DMS53 treated with DMSO at 0.1 percent for 48 hours (cell line): ENCODE results near the gene GAB2.
"Not testable (repeated sequence)": the region's sequence is repeated elsewhere in the genome, so short reads cannot be mapped to it uniquely, and the experiment has no call there.

Source experiments
- DNase-seq: peaks from one replicate; lab custom pipeline; 2025; ENCODE audit not compliant: unreplicated experiment; lab: John Stamatoyannopoulos, UW

The GAB2 gene

DNA sequence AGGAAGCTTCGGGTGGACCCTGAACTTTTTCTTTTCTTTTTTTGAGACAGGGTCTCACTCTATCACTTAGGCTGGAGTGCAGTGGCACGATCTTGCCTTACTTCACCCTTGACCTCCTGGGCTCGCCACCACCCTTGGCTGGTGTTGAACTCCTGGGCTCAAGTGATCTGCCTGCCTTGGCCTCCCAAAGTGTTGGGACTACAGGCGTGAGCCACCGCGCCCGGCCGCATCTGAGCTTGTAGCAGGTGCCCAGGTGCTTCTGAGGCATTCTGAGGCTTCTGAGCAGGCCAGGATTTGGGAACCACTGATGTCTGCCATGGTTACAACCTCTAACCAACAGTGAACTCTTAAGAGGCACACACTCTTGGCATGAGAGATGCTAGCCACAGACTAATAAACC is 223.8 kb downstream of the GAB2 start:
- no peak for DNase-seq

DNA sequence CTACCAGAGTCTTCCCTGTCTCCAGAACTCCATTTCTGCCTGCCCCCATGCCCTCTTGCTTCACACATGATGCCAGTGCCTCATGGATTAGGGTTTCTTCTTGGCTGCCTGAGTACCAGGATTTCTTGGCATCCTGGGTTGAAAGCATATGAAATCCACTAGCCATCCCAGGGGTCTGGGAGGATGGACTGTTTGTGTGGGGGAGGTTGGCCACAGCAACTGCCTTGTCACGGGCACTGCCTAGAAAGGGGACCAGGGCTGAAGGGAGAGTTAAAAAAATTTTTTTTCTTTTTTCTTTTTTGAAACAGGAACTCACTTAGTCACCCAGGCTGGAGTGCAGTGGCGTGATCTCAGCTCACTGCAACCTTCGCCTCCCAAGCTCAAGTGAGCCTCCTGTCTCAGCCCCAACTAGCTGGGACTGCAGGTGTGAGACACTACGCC is 224.7 kb downstream of the GAB2 start:
- DNase-seq, result no peak

DNA sequence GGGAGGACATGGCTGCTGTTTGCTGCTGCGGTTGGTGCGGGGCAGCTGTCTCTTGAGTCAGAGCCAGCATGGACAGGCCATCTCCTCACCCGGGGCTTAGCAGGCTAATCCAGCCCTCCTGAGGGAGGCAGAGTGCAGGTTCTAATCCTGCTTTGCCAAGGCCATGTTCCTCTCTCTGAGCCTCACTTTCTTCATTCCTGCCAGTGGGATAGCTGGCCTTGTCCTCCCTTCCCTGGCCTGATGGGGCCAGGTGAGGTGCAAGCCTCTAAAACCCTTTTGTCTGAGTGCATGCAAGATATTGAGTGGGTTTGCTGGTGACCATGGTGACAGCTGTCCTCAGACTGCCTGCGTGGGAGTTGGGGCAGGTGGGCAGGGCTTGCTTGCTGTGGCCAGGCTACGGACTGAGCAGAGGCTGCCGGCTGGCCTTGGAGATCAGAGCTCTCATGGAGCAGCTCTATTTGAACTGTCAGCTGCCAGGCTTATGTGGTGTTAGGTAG is 225.3 kb downstream of the GAB2 start:
- no peak for DNase-seq

DNA sequence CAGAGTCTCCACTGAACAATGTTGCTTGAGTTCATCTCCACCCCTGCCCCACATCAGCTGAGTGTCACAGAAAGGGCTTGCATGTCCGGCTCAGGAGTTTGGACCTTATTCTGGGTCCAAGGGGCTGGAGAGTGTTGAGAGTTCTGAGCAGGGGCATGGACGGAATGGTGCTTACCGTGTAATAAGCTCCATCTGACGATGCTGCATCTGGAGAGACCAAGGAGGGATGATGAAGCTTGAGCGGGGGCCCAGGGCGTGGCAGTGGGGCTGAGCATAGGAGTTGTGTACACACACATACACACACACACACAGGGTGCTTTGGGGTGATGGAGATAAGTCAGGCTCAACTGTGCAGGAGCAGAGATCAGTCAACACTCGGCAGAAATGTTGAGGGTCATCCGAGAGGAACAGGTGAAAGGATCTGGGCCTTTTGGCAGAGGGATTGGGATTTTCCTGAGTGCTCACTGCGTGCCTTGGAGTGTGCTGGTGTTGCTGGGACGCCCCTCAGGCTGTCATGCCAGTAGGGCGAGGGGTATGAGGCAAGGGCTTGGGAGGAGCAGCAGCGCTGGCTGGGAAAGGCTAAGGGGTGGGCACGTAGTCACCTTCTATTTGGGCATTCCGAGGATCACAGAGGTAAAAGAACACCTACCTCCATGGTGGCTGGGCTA is 226.6 kb downstream of the GAB2 start:
- DNase-seq, result no peak

DNA sequence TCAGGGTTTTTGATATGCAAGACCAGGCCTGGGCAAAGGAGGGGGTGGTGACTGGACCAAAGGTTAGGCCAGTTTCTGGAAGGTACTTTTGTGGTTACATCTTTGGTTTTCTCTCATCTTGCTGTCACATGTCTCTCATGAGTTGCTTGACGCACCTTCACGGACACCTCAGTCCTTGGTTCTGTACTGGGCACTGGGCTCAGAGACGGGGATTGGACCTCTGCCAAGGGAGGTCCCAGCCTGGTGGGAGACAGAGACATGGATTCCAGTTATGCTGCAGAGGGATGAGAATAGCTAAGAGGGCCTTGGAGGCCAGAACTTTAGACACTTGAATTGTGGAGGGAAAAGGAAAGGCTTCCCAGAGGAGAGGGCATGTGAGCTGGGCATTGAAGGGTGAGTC is 227.2 kb downstream of the GAB2 start:
- DNase-seq, result no peak

DNA sequence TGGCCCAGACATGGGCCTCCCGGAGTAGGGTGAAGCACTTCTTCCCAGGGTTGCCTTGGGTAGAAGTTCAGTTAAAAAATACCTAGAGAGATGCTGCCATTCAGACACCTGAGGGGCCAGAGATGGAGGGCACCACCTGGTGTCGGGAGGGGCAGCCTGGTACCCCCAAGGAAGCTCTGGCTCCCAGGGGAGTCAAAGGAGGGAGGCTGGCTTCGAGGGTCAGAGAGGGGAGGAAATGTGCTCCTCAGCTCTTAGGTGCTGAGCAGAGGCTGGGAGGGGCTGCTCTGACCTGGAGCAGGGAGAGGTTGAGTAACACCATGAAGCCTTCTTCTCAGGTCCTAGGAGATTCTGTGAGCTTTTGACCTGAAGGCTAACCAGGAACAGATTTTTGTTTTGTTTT is 227.8 kb downstream of the GAB2 start:
- DNase-seq, result no peak

DNA sequence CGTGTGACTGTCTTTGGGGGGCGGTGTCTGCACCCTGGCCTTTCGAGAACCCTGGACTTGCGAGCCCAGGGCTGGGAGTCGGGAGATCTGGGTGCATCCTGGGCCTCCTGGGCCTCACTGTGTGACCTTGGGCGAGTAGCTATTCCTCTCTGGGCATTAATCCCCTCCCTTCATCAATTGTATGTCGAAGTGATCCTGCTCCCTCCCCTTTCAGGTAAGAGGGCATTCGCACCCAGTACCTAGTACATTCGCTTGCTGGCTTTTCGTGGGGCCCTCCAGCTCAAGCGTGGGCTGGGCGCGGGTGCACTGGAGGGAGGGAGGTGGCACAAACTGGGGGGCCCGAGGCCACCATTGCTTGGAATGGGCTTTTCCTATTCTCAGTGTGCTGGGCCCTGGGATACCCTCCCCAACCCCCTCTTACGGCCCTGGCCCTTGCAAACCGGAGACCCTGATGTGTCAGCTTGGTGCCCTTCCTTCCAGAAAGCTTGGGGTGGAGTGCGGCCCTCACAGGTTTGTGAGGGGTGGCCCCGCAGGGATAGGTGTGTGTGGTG is 228.4 kb downstream of the GAB2 start:
- DNase-seq, result no peak

DNA sequence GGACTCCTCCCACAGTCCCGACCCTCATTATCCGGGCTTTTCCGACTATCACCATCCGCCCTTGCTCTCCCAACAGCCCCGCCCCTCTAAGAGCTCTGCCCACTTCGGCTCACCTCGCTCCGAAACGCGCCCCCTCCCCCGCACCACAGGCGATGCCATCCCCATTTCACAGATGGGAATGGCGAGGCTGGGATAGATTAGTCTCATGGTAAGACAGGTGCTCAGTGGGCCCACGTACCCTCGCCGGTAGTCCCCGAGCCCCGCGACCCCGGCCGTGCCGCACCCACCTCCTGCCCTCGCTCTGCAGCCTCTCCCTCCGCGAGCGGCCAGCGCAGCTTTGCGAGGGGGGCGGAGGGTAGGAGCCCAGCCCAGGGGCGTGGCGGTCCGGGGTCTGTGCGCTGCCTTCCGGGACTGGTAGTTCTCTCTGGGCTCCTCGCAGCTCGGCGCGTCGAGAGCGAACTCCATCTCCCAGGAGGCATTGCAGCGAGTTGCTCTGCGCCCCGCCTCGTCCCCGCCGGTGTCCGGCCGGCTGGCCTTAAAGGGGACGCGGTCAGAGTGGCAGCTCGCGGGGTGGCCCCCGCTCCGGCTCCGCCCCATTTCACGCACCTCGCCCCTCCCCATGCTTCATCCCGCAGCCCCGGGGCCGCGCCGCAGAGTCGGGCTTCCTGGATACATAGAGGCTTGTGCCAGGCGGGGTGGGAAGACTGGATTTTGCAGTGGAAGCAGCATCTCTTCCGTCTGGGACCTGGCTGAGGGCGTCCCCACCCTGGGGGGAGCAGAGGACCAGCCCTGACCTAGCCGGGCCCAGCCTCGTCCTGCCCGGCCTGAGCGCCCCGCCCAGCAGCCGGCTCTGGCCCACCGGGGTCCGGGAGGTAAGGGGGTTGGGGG is 229.1 kb downstream of the GAB2 start, which contains the start of the genes KCTD21 and USP35:
Gene KCTD21, minus strand, starts transcription at position 341 of the 888 bp plus-strand sequence. CDS start 14,072 bp downstream, outside the sequence.
Gene USP35, plus strand, starts transcription at position 634 of the 888 bp plus-strand sequence. CDS start 7,327 bp downstream, outside the sequence.
- DNase-seq, result peak; percentile 99

DNA sequence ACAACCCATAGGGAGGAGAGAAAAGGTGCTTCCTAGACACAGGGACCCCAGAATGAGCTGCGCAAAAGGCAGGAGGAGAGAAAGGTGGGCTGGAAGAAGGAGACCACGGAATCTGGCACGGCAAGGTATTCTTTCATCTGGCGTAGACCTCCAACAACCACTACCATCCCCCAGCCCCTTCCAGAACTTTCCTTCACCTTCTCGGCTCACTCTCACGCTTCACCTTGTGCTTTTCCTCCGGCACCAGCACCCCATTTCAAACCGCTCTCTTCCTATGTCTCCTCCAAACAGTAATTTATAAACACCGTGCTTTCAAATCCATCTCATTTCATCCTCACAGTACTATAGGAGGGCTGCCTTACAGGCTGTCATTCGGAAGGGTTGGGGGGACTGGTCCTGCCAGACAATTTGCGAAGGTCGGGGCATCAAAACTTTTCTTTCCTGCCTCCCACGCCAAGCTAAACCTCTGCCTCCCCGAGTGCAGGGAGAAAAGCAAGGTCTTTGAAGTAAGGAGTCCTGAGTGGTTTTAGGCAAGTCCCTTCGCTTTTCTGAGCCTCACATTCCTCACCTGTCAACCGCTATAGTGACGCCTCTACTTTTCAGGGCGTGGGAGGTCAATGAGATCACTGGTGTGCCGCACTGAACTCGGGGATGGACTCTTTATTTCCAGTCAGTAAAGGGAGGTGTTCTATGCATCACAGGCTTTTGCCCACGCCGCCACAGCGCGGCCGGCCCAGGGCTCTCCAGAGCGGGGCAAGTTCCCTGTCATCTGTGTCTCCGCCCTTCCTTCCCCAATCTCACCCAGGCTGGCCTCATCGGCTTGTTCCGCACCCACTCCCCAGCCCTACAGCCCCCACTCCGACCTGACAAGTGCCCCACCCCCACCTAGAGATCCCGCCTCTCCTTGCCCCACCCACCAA is 230.0 kb downstream of the GAB2 start:
- DNase-seq, result peak; percentile 59

DNA sequence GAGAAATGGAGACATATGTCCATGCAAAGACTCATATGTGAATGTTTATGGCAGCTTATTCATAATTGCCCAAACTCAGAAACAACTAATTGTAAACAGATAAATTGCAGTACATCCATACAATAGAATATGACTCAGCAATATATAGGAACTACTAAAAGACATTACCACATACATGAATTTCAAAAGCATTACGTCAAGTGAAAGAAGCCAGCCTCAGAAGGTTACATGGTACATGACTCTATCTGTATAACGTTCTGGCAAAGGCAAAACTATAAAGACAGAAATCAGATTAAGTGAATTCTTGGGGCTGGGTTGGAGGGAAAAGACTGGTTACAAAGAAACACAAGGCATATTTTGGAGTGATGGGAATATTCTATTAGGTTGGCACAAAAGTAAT is 236.4 kb downstream of the GAB2 start:
- DNase-seq, result no peak

DNA sequence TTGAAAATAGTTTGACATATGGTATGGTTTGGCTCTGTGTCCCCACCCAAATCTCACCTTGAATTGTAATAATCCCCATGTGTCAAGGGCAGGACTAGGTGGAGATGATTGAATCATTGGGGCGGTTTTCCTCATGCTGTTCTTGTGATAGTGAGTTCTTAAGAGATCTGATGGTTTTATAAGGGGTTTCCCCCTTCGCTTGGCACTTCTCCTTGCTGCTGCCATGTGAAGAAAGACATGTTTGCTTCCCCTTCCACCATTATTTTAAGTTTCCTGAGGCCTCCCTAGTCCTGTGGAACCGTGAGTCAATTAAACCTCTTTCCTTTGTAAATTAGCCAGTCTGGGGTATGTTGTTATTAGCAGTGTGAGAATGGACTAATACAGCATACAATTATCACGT is 236.9 kb downstream of the GAB2 start:
- no peak for DNase-seq

DNA sequence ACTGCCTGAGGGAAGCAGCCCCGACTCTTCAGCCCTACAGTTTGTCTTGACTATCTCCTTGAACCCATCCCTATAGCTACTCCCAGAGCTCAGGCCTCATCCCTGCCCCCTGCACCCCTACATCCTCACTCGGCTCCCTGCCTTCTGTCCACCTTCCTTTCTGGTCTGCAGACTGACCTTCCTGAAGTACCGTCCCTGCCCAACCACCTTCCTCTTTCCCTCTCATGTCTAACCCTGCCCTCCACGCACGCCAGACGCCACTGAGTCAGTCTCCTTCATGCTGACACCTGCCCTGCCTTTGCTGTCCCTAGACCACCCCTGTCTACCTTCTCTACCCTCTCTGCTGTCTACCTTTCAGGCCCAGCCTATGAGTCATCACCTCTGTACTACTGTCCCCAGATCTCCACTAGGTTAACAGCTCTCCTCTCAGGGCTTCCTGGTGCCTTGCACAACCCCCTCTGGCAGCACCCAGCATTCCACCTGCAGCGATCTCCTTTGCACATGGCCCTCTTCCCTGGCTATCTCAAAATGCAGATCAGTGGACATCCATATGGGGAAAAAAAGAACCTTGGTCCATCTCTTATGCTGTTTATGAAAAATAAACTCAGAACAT is 238.1 kb downstream of the GAB2 start:
- peak; percentile 25 for DNase-seq

DNA sequence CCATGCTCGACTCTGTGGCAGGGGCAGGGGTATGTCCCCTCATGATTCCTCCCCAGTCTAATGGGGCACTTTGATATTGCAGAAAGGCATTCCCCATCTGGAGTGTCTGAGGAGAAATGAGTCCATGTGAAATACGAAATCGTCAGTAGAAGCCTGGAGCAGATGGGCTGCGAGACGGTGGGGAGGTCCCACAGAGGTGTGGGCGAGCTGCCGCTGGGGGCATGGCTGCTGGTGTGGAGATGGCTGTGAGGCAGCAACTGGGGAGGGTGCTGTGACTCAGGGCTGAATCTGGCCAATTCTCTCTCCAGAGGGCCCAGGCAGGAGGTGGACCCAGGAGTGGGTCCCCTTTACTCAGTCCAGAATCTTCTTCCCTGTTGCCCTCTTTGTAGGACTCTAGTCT is 240.4 kb downstream of the GAB2 start:
- no peak for DNase-seq

DNA sequence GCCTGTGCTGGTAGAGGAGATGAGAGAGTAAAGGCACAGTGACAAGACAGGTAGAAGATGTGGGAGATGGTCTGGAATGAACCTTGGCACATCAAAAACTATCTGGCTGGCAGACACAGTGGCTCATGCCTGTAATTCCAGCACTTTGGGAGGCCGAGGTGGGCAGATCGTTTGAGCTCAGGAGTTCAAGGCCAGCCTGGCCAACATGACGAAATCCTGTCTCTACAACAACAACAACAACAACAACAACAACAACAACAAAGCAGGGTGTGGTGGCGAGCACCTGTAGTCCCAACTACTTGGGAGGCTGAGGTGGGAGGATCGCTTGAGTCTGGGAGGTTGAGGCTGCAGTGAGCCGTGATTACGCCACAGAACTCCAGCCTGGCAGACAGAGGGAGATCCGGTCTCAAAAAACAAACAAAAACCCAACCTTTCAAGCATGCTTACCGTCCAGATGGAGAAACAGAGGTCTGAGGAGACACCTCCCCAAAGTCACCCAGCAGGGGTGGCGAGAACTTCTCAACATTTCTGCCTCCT is 240.9 kb downstream of the GAB2 start:
- no peak for DNase-seq

DNA sequence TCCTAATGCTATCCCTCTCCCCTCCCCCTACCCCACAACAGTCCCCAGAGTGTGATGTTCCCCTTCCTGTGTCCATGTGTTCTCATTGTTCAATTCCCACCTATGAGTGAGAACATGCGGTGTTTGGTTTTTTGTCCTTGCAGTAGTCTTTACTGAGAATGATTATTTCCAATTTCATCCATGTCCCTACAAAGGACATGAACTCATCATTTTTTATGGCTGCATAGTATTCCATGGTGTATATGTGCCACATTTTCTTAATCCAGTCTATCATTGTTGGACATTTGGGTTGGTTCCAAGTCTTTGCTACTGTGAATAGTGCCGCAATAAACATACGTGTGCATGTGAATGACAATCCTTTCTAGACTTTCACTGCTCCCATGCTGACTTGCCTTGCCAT is 241.8 kb downstream of the GAB2 start:
- DNase-seq, result not testable (repeated sequence)

DNA sequence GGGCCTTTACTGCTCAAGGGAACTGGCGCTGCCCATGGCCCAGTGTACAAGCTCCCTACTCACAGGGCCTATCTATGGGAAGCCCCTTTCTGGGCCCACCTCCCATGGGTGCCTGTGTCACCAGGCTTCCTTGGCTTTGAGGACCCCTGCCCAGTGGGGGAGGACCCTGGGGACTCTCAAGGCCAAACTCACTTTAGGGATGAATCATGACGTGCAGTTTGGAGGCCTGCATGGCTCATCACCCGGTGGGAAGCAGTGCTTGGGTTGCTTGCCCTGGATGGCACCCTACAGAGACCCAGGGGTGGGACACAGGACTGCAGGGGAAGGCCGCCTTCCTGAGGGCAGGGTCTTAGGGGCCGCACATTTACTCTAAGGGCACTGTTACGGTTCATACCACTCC is 245.7 kb downstream of the GAB2 start:
- no peak for DNase-seq

DNA sequence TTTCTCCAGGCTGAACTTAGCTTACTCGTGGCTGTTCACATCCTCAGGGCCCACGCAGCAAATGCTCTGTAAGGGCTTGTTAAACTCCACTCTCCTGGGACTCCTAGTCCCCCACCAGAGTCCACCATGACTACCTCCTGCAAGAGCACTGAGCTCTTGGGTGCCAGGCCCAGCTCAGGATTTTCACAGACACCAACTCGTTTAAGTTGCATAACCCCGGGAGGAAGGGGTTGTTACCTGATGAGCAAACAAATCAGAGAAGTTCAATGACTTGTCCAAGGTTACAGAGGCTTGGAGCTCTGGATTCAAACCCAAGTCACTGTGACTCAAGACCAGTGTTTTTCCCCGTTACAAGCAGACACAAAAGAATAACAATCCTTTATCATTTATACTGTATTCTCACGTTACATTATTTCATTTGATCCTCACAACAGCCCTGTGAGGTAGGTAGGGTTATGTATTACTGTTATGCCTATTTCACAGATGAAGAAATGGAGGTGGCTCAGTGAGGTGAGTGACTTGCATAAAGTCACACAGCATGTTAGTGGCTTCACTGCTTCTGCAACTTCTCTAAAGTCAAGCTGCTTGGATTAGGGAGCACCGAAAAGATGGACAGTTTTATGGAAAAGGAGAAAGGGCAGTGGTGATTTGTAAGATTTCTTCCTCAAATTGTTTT is 246.6 kb downstream of the GAB2 start:
- DNase-seq, result no peak

DNA sequence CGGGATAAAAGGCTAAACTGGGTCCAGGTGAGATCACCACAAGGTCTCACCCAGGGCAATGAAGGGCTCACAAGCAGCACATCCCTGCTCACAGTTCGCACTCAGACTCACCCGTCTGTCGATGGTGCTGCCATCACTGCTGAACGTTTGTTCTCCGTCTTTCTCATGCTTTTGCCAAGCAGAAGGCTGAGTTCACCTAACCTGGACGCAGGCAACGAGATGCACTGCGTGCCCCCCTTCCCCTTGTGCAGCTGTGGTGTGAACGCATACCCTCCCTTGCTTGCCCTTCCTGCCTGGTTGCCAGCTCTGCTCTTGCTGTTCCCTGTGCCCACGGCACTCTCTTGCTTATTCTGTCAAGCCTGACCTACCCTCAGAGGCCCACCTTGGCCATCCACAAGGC is 247.2 kb downstream of the GAB2 start:
- no peak for DNase-seq
